GM21737 (cell line): ENCODE results near the gene RNF115.
"Not testable (repeated sequence)": the region's sequence is repeated elsewhere in the genome, so short reads cannot be mapped to it uniquely, and the experiment has no call there.

Experiments used
- ATAC-seq: cut with Tn5 transposase; IDR thresholded peaks from one replicate; pipeline ENCODE4 v1.9.1; 2021; ENCODE audit warnings: mild to moderate bottlenecking, moderate library complexity; ENCODE audit not compliant: unreplicated experiment

The RNF115 gene

GRCh38 chr1:145823565-145824498 lies at the start of gene RNF115, which contains the start of gene POLR3C:
Gene RNF115 (minus strand): TSS chr1:145824095. CDS start chr1:145823873, 222 bp downstream.
Gene POLR3C (plus strand): TSS chr1:145824200. CDS start chr1:145825777, 1,577 bp downstream.
- peak; percentile 81 for ATAC-seq

- no peak for ATAC-seq
These were observed 48.4 kb upstream of the RNF115 start for GRCh38 chr1:145871994-145872924.

- ATAC-seq = no peak
These were observed 44.3 kb upstream of the RNF115 start for GRCh38 chr1:145868232-145868631.

- no peak for ATAC-seq
These were observed 39.6 kb upstream of the RNF115 start for GRCh38 chr1:145863282-145864018.

GRCh38 chr1:145859491-145860023 lies 35.7 kb upstream of the RNF115 start:
- ATAC-seq = peak; percentile 73

- peak; percentile 83 for ATAC-seq
These were observed 35.1 kb upstream of the RNF115 start, which contains the start of gene PIAS3 for GRCh38 chr1:145858901-145859490. Gene PIAS3 (minus strand): TSS chr1:145859081. CDS start chr1:145858990, 91 bp downstream.

- no peak for ATAC-seq
These were observed 34.5 kb upstream of the RNF115 start for GRCh38 chr1:145858238-145858900.

GRCh38 chr1:145857170-145857569 lies 33.3 kb upstream of the RNF115 start:
- no peak for ATAC-seq

- no peak for ATAC-seq
These were observed 31.6 kb upstream of the RNF115 start for GRCh38 chr1:145855426-145855948.

- no peak for ATAC-seq
These were observed 25.7 kb upstream of the RNF115 start for GRCh38 chr1:145849356-145850160.

- ATAC-seq = no peak
These were observed 23.9 kb upstream of the RNF115 start for GRCh38 chr1:145847827-145848226.

- ATAC-seq = no peak
These were observed 22.3 kb upstream of the RNF115 start for GRCh38 chr1:145846201-145846612.

- ATAC-seq = peak; percentile 59
These were observed 21.7 kb upstream of the RNF115 start, which contains the start of gene NUDT17 for GRCh38 chr1:145845514-145846161. Gene NUDT17 (plus strand): TSS chr1:145845630. CDS start chr1:145845641, 11 bp downstream.

- peak; percentile 53 for ATAC-seq
These were observed 21.2 kb upstream of the RNF115 start for GRCh38 chr1:145845144-145845513.

GRCh38 chr1:145843031-145843430 lies 19.1 kb upstream of the RNF115 start:
- no peak for ATAC-seq

- ATAC-seq = no peak
These were observed 13.8 kb upstream of the RNF115 start for GRCh38 chr1:145837656-145838055.

- ATAC-seq = not testable (repeated sequence)
These were observed 6.9 kb upstream of the RNF115 start for GRCh38 chr1:145830810-145831209.
